Natural killer cell (primary cell): ENCODE data around the gene BTBD2. TPM values are rescaled to one million over a fixed set of nuclear protein-coding genes. Genes with fewer than 3 reads are reported as not detected.

Experiments
- ATAC-seq, 3 donors: fragments of 150-1000 bp in 2 of 3; fragments of 200-7000 bp in 1 of 3; cut with Tn5 transposase; 1 replicate in 1 of 3; 2 replicates in 2 of 3; pipeline ENCODE4 v1.10.0; 2021; ENCODE audit warnings: mild to moderate bottlenecking in 2 of 3, moderate library complexity in 2 of 3
- DNase-seq, 2 donors: peaks; one replicate each; pipeline versions ENCODE4 v3.0.0 to v3.0.0-alpha.2; 2013 to 2021; ENCODE audit warnings: mixed read lengths in 1 of 2
- H3K27ac ChIP-seq: one replicate; pipeline ENCODE4 v1.5.1; 2013; ENCODE audit warnings: mild to moderate bottlenecking, low read length
- H3K27me3 ChIP-seq: one replicate; pipeline ENCODE4 v1.6.1; 2013; ENCODE audit warnings: low read length; ENCODE audit not compliant: control insufficient read depth, insufficient read depth
- H3K36me3 ChIP-seq: one replicate; pipeline ENCODE4 v1.6.1; 2013; ENCODE audit warnings: low read length; ENCODE audit not compliant: control insufficient read depth, insufficient read depth
- H3K4me1 ChIP-seq: one replicate; pipeline ENCODE4 v1.6.1; 2013; ENCODE audit warnings: low read length; ENCODE audit not compliant: control insufficient read depth, insufficient read depth
- H3K4me3 ChIP-seq: one replicate; pipeline ENCODE4 v1.5.1; 2013; ENCODE audit warnings: low read length
- H3K9me3 ChIP-seq: one replicate; pipeline ENCODE4 v1.6.1; 2013; ENCODE audit warnings: low read length; ENCODE audit not compliant: control insufficient read depth, insufficient read depth
- H3K27ac Mint-ChIP-seq, 2 donors: one replicate each; pipeline ENCODE4 v1.8.0; 2022; ENCODE audit warnings: mild to moderate bottlenecking in 2 of 2, mixed read lengths in 2 of 2, moderate library complexity in 1 of 2
- H3K27me3 Mint-ChIP-seq, 2 donors: one replicate each; pipeline ENCODE4 v1.8.0; 2022; ENCODE audit warnings: low read depth in 2 of 2, mixed read lengths in 2 of 2
- H3K36me3 Mint-ChIP-seq: one replicate; pipeline ENCODE4 v1.8.0; 2022; ENCODE audit warnings: mixed read lengths
- H3K4me1 Mint-ChIP-seq, 2 donors: one replicate each; pipeline ENCODE4 v1.8.0; 2022; ENCODE audit warnings: mixed read lengths in 2 of 2
- H3K4me3 Mint-ChIP-seq: one replicate; pipeline ENCODE4 v1.8.0; 2022; ENCODE audit warnings: mild to moderate bottlenecking, moderate library complexity, mixed read lengths
- H3K9me3 Mint-ChIP-seq, 2 donors: one replicate each; pipeline ENCODE4 v1.8.0; 2022; ENCODE audit warnings: mixed read lengths in 2 of 2
- CTCF ChIP-seq: fragments of 200-600 bp; IDR thresholded peaks from one replicate; pipeline ENCODE4 v1.8.0; 2022; ENCODE audit warnings: antibody characterized with exemption
- WGBS: methylation state at CpG from one replicate; pipeline ENCODE4 v1.1.7; 2013; ENCODE audit warnings: missing lambda C conversion rate; ENCODE audit not compliant: insufficient coverage; 5-methylcytosine and 5-hydroxymethylcytosine counted together
- intact Hi-C: fragments of 100-400 bp; cut with micrococcal nuclease; formaldehyde crosslinking; loops from one replicate; pipeline ENCODE4 v1.14.2; 2022
- total RNA-seq, 4 donors: library from RNA; stranded (reverse); fragments of 120-200 nt in 1 of 4; gene quantifications; one replicate each; pipeline versions ENCODE4 v1.2.3 to v1.2.4, GENCODE V29; 2013 to 2022

The BTBD2 gene
- total RNA-seq, result 10 to 100 TPM; 47.6 to 57.0 (median 53.4) TPM
- 23.4 TPM for total RNA-seq (2013)

- intact Hi-C loops, result loop anchor here (5.0 kb wide), 2 partner anchors 37 to 88 kb away; partner anchors contain the start of gene MKNK2
- Histone ChIP-seq H3K27ac (peak within 1 kb of the TSS; percentile 48), H3K4me3 (peak within 1 kb of the TSS; percentile 22), H3K36me3 (no peaks in the 10 kb centered on the region), H3K27me3 (no peaks in the 10 kb centered on the region), H3K9me3 (no peaks in the 10 kb centered on the region), H3K4me1 (peaks cover 23% of the 10 kb centered on the region)
- Mint-ChIP-seq H3K9me3 (no peaks in the 10 kb centered on the region), H3K27me3 (no peaks in the 10 kb centered on the region), H3K36me3 (no peaks in the 10 kb centered on the region), H3K4me1 (peaks cover 16 to 46% of the 10 kb centered on the region in 2 donors), H3K4me3 (peak within 1 kb of the TSS; percentile 81), H3K27ac (peak within 1 kb of the TSS in 1 of 2 donors; percentile 82)
- 0% methylated on average over 8 of the region's 20 CpGs for WGBS
- ATAC-seq, result peak in 2 of 3 donors; percentile 34
- no peak for TF ChIP-seq CTCF
- peak in 1 of 2 donors; percentile 73 for DNase-seq
These were observed at the start of gene BTBD2 for GRCh38 chr19:2015608-2015950. Gene BTBD2, minus strand, starts transcription at chr19:2015714. Its CDS starts 11 bp downstream, at chr19:2015703.

GRCh38 chr19:2064788-2065524 lies 49.4 kb upstream of the BTBD2 start:
- Mint-ChIP-seq H3K4me1 (peaks cover 14 to 37% of the 10 kb centered on the region in 2 donors), H3K27ac (peak overlapping the region in 1 of 2 donors; percentile 68), H3K4me3 (no peak overlapping the region), H3K36me3 (no peaks in the 10 kb centered on the region), H3K9me3 (no peaks in the 10 kb centered on the region), H3K27me3 (no peaks in the 10 kb centered on the region)
- no peaks in the 10 kb centered on the region for H3K9me3 ChIP-seq
- no peak overlapping the region for H3K4me3 ChIP-seq
- TF ChIP-seq CTCF, result no peak
- WGBS, result 95% methylated on average over 38 of the region's 38 CpGs
- H3K36me3 ChIP-seq, result no peaks in the 10 kb centered on the region
- H3K27me3 ChIP-seq, result no peaks in the 10 kb centered on the region
- no peak overlapping the region for H3K27ac ChIP-seq
- ATAC-seq (no peak), DNase-seq (no peak)
- H3K4me1 ChIP-seq, result peaks cover 37% of the 10 kb centered on the region
- intact Hi-C loops, result loop anchor here (5.0 kb wide), 1 partner anchor 32 kb away; the partner anchor contains the start of genes IZUMO4 and MOB3A

- TF ChIP-seq CTCF, result no peak
- no peaks in the 10 kb centered on the region for H3K27me3 Mint-ChIP-seq
- no peaks in the 10 kb centered on the region for H3K36me3 ChIP-seq
- H3K27ac ChIP-seq, result no peak overlapping the region
- peaks cover 9 to 33% of the 10 kb centered on the region in 2 donors for H3K4me1 Mint-ChIP-seq
- intact Hi-C loops, result loop anchor here (5.0 kb wide), 1 partner anchor 33 kb away; the partner anchor contains the start of genes IZUMO4 and MOB3A
- no peaks in the 10 kb centered on the region for H3K36me3 Mint-ChIP-seq
- ATAC-seq (no peak), DNase-seq (no peak)
- H3K4me3 Mint-ChIP-seq, result no peak overlapping the region
- 86% methylated on average over 13 of the region's 13 CpGs for WGBS
- no peaks in the 10 kb centered on the region for H3K9me3 ChIP-seq
- H3K4me3 ChIP-seq, result no peak overlapping the region
- no peaks in the 10 kb centered on the region for H3K27me3 ChIP-seq
- H3K9me3 Mint-ChIP-seq, result no peaks in the 10 kb centered on the region
- peak overlapping the region in 1 of 2 donors; percentile 68 for H3K27ac Mint-ChIP-seq
- H3K4me1 ChIP-seq, result peaks cover 37% of the 10 kb centered on the region
These were observed 48.9 kb upstream of the BTBD2 start for GRCh38 chr19:2064395-2064787.
